NCI-H2107 (cell line): ENCODE results near the gene KCTD20.
"Not testable (repeated sequence)": the region's sequence is repeated elsewhere in the genome, so short reads cannot be mapped to it uniquely, and the experiment has no call there.

ENCODE experiments used
- DNase-seq: peaks from one replicate; lab custom pipeline; 2025; lab: John Stamatoyannopoulos, UW

Gene KCTD20

GRCh38 chr6:36442671-36443470, at the start of gene KCTD20, which contains the start of gene PXT1:
Gene KCTD20 (plus strand): TSS chr6:36443000. CDS start chr6:36470098, 27,098 bp downstream.
Gene PXT1 (minus strand): TSS chr6:36442854. CDS start chr6:36426082, 16,772 bp downstream.
- DNase-seq, result peak; percentile 61

DNA sequence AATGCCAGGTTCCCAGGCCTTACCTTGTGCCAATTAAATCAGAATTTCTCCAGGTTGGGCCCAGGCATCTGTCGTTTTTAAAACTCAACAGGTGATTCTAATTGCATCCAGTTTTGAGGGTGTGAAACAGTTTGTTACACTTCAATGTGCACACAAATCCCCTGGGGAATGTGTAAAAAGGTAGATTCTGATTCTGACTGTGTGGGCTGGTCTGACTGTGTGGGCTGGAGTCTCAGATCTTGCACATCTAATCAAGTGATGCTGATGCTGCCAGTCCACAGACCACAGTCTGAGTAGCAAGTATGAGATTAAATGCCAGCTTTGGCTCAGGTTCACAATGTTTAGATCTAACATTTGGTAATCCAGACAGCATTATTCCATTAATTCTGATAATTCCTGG, 42.8 kb upstream of the KCTD20 start:
- no peak for DNase-seq

DNA sequence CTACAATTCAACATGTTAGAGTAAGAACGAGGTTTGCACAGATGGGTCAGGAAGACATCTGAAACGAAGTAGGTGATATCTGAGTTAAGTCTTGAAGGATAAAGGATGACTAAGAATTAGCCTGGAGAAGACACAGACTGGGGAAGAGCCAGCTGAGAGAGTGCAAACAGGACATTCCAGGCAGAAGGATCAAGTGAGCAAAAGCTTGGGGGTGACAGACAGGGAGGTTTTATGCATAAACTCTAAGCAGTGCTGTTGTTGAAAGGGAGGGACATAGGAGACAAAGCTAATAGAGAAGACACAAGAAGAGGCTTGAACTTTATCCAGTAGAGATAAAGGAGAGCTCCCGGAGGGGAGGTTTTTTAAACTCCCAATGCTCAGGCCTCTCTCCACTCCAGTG, 40.3 kb upstream of the KCTD20 start:
- no peak for DNase-seq

- DNase-seq, result no peak
Observed at GRCh38 chr6:36404164-36404563, 38.6 kb upstream of the KCTD20 start.

- DNase-seq, result not testable (repeated sequence)
Observed at GRCh38 chr6:36409718-36410117, 33.1 kb upstream of the KCTD20 start.

- no peak for DNase-seq
Observed at GRCh38 chr6:36413489-36414480, 29.0 kb upstream of the KCTD20 start.

- DNase-seq, result no peak
Observed at GRCh38 chr6:36414481-36414880, 28.3 kb upstream of the KCTD20 start.

GRCh38 chr6:36418558-36418957, 24.2 kb upstream of the KCTD20 start:
- DNase-seq, result no peak

DNA sequence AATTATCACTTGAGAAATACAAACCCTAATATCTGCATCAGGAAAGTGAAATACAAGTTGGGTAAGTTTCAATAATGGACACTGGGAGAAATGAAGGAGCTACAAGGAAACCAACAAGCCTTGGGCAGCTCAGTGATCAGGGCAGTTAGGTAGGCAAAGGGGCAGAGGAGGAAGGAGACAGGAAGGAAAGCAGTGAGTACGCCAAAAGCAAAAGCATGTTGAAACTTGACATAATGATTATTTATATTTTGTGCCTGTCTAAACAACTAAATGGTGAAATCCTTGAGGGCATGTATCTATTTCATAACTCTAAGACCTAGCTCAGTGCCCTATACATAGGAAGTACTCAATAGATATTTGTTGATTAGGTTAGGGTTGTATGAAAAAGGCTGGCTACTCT, 23.5 kb upstream of the KCTD20 start:
- DNase-seq, result no peak

GRCh38 chr6:36422714-36423100, 20.1 kb upstream of the KCTD20 start:
- DNase-seq, result no peak

GRCh38 chr6:36423101-36423824, 19.5 kb upstream of the KCTD20 start:
- peak; percentile 90 for DNase-seq

DNA sequence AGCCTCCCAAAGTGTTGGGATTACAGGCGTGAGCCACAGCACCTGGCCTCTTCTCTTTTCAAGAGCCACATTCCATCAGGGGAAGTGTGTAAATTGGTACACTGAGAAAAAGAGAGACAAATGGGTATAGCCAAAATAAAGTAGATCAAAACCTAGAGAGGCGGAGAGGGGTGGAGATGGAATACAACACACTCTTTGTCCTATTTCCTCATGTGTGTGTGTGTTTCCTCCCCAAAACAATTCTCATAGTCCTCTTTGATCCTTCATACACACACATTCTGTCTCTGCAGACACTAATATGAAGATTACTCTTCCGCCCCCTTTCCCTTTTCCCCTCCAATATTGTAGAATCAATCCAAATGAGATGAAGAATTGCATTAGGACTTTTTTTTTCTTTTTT, 16.2 kb upstream of the KCTD20 start:
- DNase-seq, result no peak

DNA sequence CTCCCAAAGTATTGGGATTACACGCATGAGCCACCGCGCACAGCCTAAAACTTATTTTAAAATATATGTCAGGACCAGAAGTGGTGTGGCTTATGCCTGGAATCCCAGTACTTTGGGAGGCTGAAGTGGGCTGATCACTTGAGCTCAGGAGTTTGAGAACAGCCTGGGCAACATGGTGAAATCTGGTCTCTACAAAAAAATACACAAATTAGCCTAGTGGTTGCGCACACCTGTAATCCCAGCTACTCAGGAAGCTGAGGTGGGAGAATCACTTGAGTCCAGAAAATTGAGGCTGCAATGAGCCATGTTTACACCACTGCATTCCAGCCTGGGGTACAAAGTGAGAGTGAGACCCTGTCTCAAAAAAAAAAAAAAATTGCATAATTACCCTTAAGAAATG, 13.9 kb upstream of the KCTD20 start:
- DNase-seq, result no peak

DNA sequence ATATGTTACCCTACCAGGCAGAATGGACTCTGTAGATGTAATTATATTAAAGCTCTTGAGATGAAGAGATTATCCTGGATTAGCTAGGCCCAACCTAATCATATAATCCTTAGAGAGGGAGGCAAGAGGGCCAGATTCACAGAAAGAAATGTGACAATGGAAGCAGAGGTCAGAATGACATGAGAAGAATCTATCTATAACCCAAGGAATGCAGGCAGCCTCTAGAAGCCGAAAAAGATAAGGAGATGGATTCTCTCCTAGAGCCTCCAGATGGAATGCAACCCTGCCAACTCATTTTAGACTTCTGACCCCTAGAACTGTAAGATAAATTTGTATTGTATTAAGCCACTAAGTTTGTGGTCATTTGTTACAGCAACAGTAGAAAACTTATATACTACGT, 12.4 kb upstream of the KCTD20 start:
- DNase-seq, result no peak

GRCh38 chr6:36431197-36431596, 11.6 kb upstream of the KCTD20 start:
- DNase-seq, result no peak

GRCh38 chr6:36432151-36432671, 10.6 kb upstream of the KCTD20 start:
- DNase-seq, result no peak

DNA sequence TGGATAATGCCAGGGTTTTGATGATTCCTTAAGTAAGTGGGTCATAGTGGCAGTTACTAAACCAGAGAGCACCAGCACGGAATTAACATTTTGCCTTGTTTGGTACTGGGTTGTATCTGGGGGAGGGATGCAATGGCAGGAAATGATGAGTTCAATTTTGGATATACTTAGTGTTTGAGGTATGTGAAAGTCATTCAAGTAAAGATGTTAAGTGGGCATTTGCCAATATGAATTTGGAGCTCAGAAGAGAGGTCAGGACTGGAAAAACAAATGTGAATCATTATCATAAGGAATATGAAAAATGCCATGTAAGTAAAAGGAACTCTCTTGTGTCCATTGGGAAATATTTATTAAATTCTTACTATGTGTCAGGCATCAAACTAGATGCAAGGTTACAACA, 6.3 kb upstream of the KCTD20 start:
- no peak for DNase-seq

GRCh38 chr6:36441307-36441894, 1.4 kb upstream of the KCTD20 start:
- DNase-seq, result peak; percentile 59

DNA sequence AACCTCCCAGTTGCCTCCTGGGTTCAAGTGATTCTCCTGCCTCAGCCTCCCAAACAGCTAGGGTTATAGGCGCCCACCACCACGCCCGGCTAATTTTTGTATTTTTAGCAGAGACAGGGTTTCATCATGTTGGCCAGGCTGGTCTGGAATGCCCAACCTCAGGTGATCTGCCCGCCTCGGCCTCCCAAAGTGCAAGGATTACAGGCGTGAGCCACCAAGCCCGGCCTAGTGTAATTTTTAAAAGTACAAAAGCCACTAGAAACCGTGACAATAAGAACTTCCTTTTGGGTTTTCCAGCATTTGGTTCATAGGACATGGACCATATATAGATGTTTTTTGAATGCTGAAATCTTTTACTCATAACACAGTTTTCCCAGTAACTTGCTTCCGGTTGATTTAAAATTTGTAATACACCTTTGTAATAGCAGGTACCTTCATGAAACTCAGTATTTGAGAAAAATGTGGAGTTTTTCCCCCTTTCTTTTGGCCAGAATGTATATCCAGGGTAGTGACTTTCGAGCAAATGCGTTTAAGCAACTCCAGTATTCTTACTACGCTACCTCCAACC, 613 bp upstream of the KCTD20 start:
- DNase-seq, result no peak

DNA sequence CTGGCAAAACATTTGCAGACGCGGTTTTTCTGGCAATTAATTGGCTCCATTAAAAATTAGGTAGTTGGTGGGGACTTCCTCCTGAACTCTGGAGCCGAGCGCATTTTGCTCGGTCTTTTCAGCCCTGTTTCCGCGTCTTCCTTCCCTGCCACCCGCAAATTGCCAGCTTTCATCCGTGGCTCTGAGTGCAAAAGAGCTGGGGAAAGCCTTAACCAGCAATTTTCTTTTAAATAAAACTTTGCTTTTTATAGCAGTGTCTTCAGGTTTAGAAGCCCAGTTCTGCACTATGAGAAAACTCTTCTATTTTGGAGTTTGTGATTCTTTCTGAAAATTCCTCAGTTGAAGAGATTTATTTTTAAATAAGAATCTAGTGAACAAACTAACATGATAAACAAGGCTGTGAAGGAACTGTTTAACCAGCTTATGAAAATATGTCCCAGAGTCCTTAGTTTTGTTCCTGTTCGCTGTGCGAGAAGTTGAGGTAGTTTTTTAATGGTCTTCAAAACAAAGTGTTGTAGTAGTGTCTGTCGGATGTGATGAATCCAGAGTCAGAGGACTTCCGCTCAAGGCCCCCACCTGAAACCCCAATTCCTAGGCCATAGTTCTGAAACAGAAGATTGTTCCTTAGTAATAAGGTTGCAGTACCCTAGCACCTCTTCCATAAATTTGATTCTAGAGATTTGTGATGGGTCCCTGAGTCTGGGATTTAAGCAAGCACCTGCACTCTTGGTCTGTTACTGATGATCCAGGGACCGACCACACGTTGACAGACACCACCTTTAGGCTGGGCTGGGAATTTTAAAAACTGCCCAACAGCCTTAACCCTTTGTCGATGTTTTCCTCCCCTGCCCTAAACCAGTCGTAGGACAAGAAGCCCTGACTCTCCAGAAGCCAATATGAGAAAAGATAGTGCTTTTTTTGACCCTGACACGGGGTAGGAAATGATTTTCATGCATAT, 950 bp downstream of the KCTD20 start:
- no peak for DNase-seq
